Sigmoid colon (tissue), 4 donors: ENCODE results near the gene CAGE1.

Experiments used
- EP300 ChIP-seq, 4 donors: sonication (generic); formaldehyde crosslinking; IDR thresholded peaks; one replicate each; pipeline ENCODE4 v1.6.1; 2017; ENCODE audit warnings: antibody characterized with exemption in 4 of 4
- POLR2A ChIP-seq, 2 donors: fragments of 450-650 bp; IDR thresholded peaks; one replicate each; pipeline ENCODE4 v1.6.1; 2016; ENCODE audit warnings: antibody characterized with exemption in 2 of 2, mild to moderate bottlenecking in 2 of 2, moderate library complexity in 2 of 2
- POLR2AphosphoS5 ChIP-seq, 4 donors: sonication (generic); formaldehyde crosslinking; IDR thresholded peaks; one replicate each; pipeline ENCODE4 v1.6.1; 2017; ENCODE audit warnings: antibody characterized with exemption in 4 of 4
- TF ChIP-seq, protein P1 (sequence below), 4 experiments: fragments of 450-650 bp in 3 of 4; fragments of 200-600 bp in 1 of 4; IDR thresholded peaks; one replicate each; pipeline ENCODE4 v1.5.1; 2016 to 2019; ENCODE audit warnings: antibody characterized with exemption in 4 of 4, mild to moderate bottlenecking in 3 of 4, moderate library complexity in 2 of 4

DNA sequence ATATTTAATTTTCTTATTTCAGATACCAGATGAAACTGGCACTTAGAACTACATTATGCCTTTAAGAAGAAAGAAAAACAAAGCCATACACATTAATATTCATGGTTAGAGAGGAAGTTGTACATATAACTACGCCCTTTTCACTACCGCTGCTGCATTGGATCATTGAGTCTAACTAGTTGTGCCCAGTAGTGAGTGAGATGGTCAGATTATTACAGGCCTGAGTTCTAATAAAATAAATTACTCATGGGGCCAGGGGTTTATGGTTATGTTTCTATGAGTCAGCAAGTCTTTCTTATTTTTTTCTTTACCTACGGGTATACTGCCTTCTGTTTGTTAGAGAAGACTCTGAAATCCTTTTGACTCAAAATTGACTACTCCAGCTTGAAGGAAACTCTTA, 11.5 kb upstream of the CAGE1 start:
- TF ChIP-seq, protein P1, sequence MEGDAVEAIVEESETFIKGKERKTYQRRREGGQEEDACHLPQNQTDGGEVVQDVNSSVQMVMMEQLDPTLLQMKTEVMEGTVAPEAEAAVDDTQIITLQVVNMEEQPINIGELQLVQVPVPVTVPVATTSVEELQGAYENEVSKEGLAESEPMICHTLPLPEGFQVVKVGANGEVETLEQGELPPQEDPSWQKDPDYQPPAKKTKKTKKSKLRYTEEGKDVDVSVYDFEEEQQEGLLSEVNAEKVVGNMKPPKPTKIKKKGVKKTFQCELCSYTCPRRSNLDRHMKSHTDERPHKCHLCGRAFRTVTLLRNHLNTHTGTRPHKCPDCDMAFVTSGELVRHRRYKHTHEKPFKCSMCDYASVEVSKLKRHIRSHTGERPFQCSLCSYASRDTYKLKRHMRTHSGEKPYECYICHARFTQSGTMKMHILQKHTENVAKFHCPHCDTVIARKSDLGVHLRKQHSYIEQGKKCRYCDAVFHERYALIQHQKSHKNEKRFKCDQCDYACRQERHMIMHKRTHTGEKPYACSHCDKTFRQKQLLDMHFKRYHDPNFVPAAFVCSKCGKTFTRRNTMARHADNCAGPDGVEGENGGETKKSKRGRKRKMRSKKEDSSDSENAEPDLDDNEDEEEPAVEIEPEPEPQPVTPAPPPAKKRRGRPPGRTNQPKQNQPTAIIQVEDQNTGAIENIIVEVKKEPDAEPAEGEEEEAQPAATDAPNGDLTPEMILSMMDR (IDR thresholded peaks at IDR 0.05), result no peak
- TF ChIP-seq POLR2AphosphoS5 (IDR thresholded peaks at IDR 0.05), result no peak
- no peak for TF ChIP-seq EP300 (IDR thresholded peaks at IDR 0.05)
- no peak for TF ChIP-seq POLR2A (IDR thresholded peaks at IDR 0.05)
